K562 (cell line): Measurements from ENCODE around the gene RSAD1. TPM values are rescaled to one million over a fixed set of nuclear protein-coding genes. Genes with fewer than 3 reads are reported as not detected.

Experiments used
- ATAC-seq: fragments of 200-7000 bp; cut with Tn5 transposase; 3 replicates; pipeline ENCODE4 v1.9.1; 2020; ENCODE audit warnings: moderate library complexity
- BruUV-seq: library from RNA; stranded (reverse); fragments of 400-500 nt; replicated peaks from 2 replicates; lab custom pipeline; 2021; lab: Mats Ljungman, UMichigan
- CTCF ChIA-PET: fragments of 300-600 bp; formaldehyde crosslinking; extraction: SDS; loops from one replicate; lab custom pipeline; 2021; ENCODE audit warnings: low intra/inter-chr PET ratio; lab: Yijun Ruan, JAX
- POLR2A ChIA-PET: fragments of 300-600, 350-650 bp; sonication (Branson Sonifier 250); formaldehyde crosslinking; extraction: SDS; loops from one replicate; lab custom pipeline; 2021; ENCODE audit warnings: antibody characterized with exemption, inconsistent platforms; lab: Yijun Ruan, JAX
- DNase-seq, 4 experiments: peaks; one replicate each; pipeline versions ENCODE4 v3.0.0 to v3.0.0-alpha.2; 2011 to 2018; ENCODE audit warnings: low spot score in 3 of 4, mixed read lengths in 3 of 4; ENCODE audit errors: extremely low read depth in 1 of 4
- FAIRE-seq: peaks from 2 replicates; lab custom pipeline; 2011; peaks lifted over from hg19 to GRCh38; lab: Jason Lieb, UNC
- H2AFZ ChIP-seq: 2 replicates; pipeline ENCODE4 v1.6.0; 2011; ENCODE audit warnings: low read depth, low read length, control low read depth, inconsistent platforms
- H3K27ac ChIP-seq: fragments of 200-600 bp; 3 replicates; pipeline ENCODE4 v1.8.0; 2011; ENCODE audit warnings: low read depth, mild to moderate bottlenecking, control low read depth, inconsistent platforms, low read length, moderate library complexity, mixed read lengths; ENCODE audit errors: extremely low read depth
- H3K27me3 ChIP-seq, 2 experiments: fragments of 300-600 bp in 1 of 2; 2 replicates in 1 of 2; 3 replicates in 1 of 2; pipeline versions ENCODE4 v1.6.0 to v1.8.0; 2011; ENCODE audit warnings: inconsistent platforms in 2 of 2, low read length in 2 of 2, mild to moderate bottlenecking in 1 of 2, mixed read lengths in 1 of 2, moderate library complexity in 1 of 2; ENCODE audit not compliant: control insufficient read depth in 2 of 2, insufficient read depth in 2 of 2
- H3K36me3 ChIP-seq: fragments of 300-600 bp; 3 replicates; pipeline ENCODE4 v1.8.0; 2011; ENCODE audit warnings: mild to moderate bottlenecking, low read length, inconsistent platforms; ENCODE audit not compliant: control insufficient read depth, insufficient read depth
- H3K4me1 ChIP-seq, 2 experiments: fragments of 200-600 bp in 1 of 2; replicated peaks in 1 of 2; 2 replicates in 1 of 2; 3 replicates in 1 of 2; pipeline versions ENCODE4 v1.5.1 to v1.8.0; 2011; ENCODE audit warnings: inconsistent platforms in 2 of 2, low read length in 2 of 2, mild to moderate bottlenecking in 1 of 2, mixed read lengths in 1 of 2, moderate library complexity in 1 of 2; ENCODE audit not compliant: control insufficient read depth in 2 of 2, insufficient read depth in 2 of 2
- H3K4me2 ChIP-seq: 2 replicates; pipeline ENCODE4 v1.6.1; 2011; ENCODE audit warnings: low read length, control low read depth, inconsistent platforms, mixed read lengths; ENCODE audit not compliant: insufficient read depth
- H3K4me3 ChIP-seq: fragments of 200-600 bp; sonication (generic), shearing (Covaris generic); 2 replicates; pipeline ENCODE4 v1.5.1; 2016; ENCODE audit warnings: control low read depth, inconsistent platforms
- H3K79me2 ChIP-seq: fragments of 200-600 bp; 3 replicates; pipeline ENCODE4 v1.8.0; 2011; ENCODE audit warnings: low read length, inconsistent platforms; ENCODE audit not compliant: control insufficient read depth, insufficient read depth
- H3K9ac ChIP-seq, 2 experiments: 2 replicates each; pipeline versions ENCODE4 v1.6.0 to v1.6.1; 2011; ENCODE audit warnings: low read depth in 2 of 2, low read length in 2 of 2, control low read depth in 1 of 2, inconsistent platforms in 1 of 2, mild to moderate bottlenecking in 1 of 2, mixed read lengths in 1 of 2; ENCODE audit not compliant: insufficient read depth in 1 of 2
- H3K9me1 ChIP-seq: one replicate; pipeline ENCODE4 v1.6.0; 2011; ENCODE audit warnings: inconsistent platforms, mild to moderate bottlenecking, low read length, moderate library complexity; ENCODE audit not compliant: control insufficient read depth, insufficient read depth
- H3K9me3 ChIP-seq: replicated peaks from 2 replicates; pipeline ENCODE4 v1.5.1; 2011; ENCODE audit warnings: low read depth, low read length, inconsistent platforms; ENCODE audit not compliant: control insufficient read depth, insufficient read depth
- H4K20me1 ChIP-seq: replicated peaks from 2 replicates; pipeline ENCODE4 v1.6.1; 2011; ENCODE audit warnings: low read length, inconsistent platforms, mixed read lengths; ENCODE audit not compliant: control insufficient read depth, insufficient read depth
- ARID2 ChIP-seq: fragments of 450-650 bp; IDR thresholded peaks from 2 replicates; pipeline ENCODE4 v1.6.1; 2017; ENCODE audit warnings: antibody characterized with exemption, mild to moderate bottlenecking
- CBX2 ChIP-seq: fragments of 200-600 bp; sonication (generic); IDR thresholded peaks from one replicate; pipeline ENCODE4 v1.6.1; 2012; ENCODE audit warnings: mild to moderate bottlenecking, low read length, inconsistent platforms; ENCODE audit not compliant: insufficient read depth, poor library complexity, severe bottlenecking
- LARP7 ChIP-seq: fragments of 450-650 bp; IDR thresholded peaks from 2 replicates; pipeline ENCODE4 v1.6.1; 2016
- POLR3G ChIP-seq: IDR thresholded peaks from 2 replicates; pipeline ENCODE4 v1.6.1; 2011; ENCODE audit not compliant: insufficient read length, insufficient replicate concordance; ENCODE audit errors: extremely low read depth
- PTTG1 ChIP-seq: fragments of 450-650 bp; IDR thresholded peaks from 2 replicates; pipeline ENCODE4 v1.6.1; 2016; ENCODE audit warnings: low read depth, mild to moderate bottlenecking, missing genetic modification characterization, missing compliant biosample characterization
- ZNF699 ChIP-seq: fragments of 250-450 bp; sonication (Bioruptor Pico); IDR thresholded peaks from 2 replicates; pipeline ENCODE4 v1.8.0; 2021; ENCODE audit warnings: mild to moderate bottlenecking, moderate library complexity; ENCODE audit not compliant: insufficient replicate concordance
- WGBS: fragments of 100-300 bp; shearing (Covaris generic); methylation state at CpG from one replicate; pipeline ENCODE4 v1.1.6; 2016; ENCODE audit warnings: low coverage, mixed read lengths; ENCODE audit not compliant: insufficient coverage; ENCODE audit errors: missing lambda C conversion rate; 5-methylcytosine and 5-hydroxymethylcytosine counted together
- in situ Hi-C: fragments of 300-500 bp; cut with MboI; formaldehyde crosslinking; loops from 4 replicates; pipeline ENCODE4 v1.15.0; 2018; ENCODE audit warnings: inconsistent platforms, mixed read lengths
- intact Hi-C: fragments of 100-400 bp; cut with micrococcal nuclease; formaldehyde crosslinking; loops from 2 replicates; pipeline ENCODE4 v1.14.2; 2022
- polyA plus RNA-seq, 8 experiments: library from polyadenylated mRNA; depleted of rRNA in 4 of 8; stranded (reverse) in 5 of 8; unstranded in 3 of 8; fragments of >200 nt; fragmentation: Nextera tagmentation in 2 of 8; fragmentation: Illumina TruSeq in 1 of 8; extraction: Ambion mirVana in 2 of 8; extraction: Trizol in 1 of 8; gene quantifications; 2 replicates each; pipeline versions ENCODE4 v1.2.1 to v1.2.3, GENCODE V29; 2011 to 2014; ENCODE audit warnings: inconsistent platforms in 1 of 8, missing spikeins in 1 of 8
- total RNA-seq, 7 experiments: library from RNA; depleted of rRNA in 6 of 7; stranded (reverse); fragments of >200 nt in 6 of 7; fragmentation: Illumina TruSeq in 2 of 7; extraction: Trizol in 2 of 7; gene quantifications; 2 replicates each; pipeline versions ENCODE4 v1.2.1 to v1.2.3, GENCODE V29; 2011 to 2021; ENCODE audit warnings: low replicate concordance in 1 of 7
- TF ChIP-seq, protein P1 (sequence below): fragments of 450-650 bp; IDR thresholded peaks from 2 replicates; pipeline ENCODE4 v1.6.1; 2016; ENCODE audit warnings: mild to moderate bottlenecking, moderate library complexity
- TF ChIP-seq, protein P2 (sequence below): fragments of 200-400 bp; formaldehyde crosslinking; IDR thresholded peaks from 2 replicates; pipeline ENCODE4 v1.6.1; 2017; ENCODE audit warnings: mild to moderate bottlenecking, low read depth, low read length, moderate library complexity

The RSAD1 gene
- total and polyA plus RNA-seq, 9 of the 15 experiments (the other 6 are each of a cell fraction or from before 2014, with no cell fraction given), result 4.5 to 42.5 (median 26.8) TPM

DNA sequence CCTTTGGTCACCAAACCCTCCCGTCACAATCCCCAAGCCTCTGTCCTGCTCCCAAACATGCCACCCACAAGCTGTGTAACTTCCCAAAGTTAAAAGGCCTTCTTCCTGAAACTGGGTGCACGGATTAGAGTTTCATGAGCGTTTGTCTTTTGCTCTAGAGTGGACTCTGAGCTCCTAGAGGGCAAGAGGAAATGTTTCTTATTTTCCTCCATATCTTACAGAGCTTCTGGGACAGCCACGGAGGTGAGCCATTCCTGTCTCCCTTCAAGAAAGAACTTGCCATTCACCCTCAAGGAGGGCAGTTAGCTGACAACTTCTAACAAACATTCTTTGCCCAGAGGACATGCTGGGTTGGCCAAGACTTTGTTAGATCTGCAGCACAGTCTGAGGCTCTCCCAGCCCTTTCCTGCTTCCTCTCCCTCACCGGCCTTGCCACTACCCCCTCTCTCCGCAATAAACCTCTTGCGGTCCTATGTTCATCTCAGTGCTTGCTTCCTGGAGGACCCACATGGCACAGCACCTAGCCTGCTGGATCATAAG, 27.0 kb downstream of the RSAD1 start:
- Histone ChIP-seq H3K36me3 (no peaks in the 10 kb centered on the region), H3K4me2 (no peak overlapping the region), H3K9me3 (no peaks in the 10 kb centered on the region), H3K4me3 (no peak overlapping the region), H4K20me1 (0 out of 2 replicates have a peak, but pooled peaks cover 3% of the 10 kb centered on the region), H3K27me3 (peaks cover 27 to 58% of the 10 kb centered on the region in 2 experiments), H3K79me2 (no peaks in the 10 kb centered on the region), H3K4me1 (peaks cover 0 to 9% of the 10 kb centered on the region in 2 experiments; a peak in 1 of 5 replicates), H3K27ac (no peak overlapping the region), H3K9me1 (no peaks in the 10 kb centered on the region), H3K9ac (peak overlapping the region in 1 of 2 experiments; percentile 15; a peak in 1 of 4 replicates), H2AFZ (no peak overlapping the region)
- WGBS, result 10% methylated on average over 7 of the region's 7 CpGs
- in situ Hi-C loops, result no loop called here
- intact Hi-C loops, result no loop called here
- BruUV-seq, result no TSS peak
- ChIA-PET CTCF (no interaction called here), POLR2A (interaction anchor here (0.7 to 1.7 kb wide), 4 partner anchors 10 to 493 kb away, joined by 3 to 4 read pairs (median 3); no protein-coding TSS in a partner anchor)
- FAIRE-seq (no peak), DNase-seq (no peak), ATAC-seq (no peak; the same call in 2 of the 3 replicates)
- TF ChIP-seq, protein P1, sequence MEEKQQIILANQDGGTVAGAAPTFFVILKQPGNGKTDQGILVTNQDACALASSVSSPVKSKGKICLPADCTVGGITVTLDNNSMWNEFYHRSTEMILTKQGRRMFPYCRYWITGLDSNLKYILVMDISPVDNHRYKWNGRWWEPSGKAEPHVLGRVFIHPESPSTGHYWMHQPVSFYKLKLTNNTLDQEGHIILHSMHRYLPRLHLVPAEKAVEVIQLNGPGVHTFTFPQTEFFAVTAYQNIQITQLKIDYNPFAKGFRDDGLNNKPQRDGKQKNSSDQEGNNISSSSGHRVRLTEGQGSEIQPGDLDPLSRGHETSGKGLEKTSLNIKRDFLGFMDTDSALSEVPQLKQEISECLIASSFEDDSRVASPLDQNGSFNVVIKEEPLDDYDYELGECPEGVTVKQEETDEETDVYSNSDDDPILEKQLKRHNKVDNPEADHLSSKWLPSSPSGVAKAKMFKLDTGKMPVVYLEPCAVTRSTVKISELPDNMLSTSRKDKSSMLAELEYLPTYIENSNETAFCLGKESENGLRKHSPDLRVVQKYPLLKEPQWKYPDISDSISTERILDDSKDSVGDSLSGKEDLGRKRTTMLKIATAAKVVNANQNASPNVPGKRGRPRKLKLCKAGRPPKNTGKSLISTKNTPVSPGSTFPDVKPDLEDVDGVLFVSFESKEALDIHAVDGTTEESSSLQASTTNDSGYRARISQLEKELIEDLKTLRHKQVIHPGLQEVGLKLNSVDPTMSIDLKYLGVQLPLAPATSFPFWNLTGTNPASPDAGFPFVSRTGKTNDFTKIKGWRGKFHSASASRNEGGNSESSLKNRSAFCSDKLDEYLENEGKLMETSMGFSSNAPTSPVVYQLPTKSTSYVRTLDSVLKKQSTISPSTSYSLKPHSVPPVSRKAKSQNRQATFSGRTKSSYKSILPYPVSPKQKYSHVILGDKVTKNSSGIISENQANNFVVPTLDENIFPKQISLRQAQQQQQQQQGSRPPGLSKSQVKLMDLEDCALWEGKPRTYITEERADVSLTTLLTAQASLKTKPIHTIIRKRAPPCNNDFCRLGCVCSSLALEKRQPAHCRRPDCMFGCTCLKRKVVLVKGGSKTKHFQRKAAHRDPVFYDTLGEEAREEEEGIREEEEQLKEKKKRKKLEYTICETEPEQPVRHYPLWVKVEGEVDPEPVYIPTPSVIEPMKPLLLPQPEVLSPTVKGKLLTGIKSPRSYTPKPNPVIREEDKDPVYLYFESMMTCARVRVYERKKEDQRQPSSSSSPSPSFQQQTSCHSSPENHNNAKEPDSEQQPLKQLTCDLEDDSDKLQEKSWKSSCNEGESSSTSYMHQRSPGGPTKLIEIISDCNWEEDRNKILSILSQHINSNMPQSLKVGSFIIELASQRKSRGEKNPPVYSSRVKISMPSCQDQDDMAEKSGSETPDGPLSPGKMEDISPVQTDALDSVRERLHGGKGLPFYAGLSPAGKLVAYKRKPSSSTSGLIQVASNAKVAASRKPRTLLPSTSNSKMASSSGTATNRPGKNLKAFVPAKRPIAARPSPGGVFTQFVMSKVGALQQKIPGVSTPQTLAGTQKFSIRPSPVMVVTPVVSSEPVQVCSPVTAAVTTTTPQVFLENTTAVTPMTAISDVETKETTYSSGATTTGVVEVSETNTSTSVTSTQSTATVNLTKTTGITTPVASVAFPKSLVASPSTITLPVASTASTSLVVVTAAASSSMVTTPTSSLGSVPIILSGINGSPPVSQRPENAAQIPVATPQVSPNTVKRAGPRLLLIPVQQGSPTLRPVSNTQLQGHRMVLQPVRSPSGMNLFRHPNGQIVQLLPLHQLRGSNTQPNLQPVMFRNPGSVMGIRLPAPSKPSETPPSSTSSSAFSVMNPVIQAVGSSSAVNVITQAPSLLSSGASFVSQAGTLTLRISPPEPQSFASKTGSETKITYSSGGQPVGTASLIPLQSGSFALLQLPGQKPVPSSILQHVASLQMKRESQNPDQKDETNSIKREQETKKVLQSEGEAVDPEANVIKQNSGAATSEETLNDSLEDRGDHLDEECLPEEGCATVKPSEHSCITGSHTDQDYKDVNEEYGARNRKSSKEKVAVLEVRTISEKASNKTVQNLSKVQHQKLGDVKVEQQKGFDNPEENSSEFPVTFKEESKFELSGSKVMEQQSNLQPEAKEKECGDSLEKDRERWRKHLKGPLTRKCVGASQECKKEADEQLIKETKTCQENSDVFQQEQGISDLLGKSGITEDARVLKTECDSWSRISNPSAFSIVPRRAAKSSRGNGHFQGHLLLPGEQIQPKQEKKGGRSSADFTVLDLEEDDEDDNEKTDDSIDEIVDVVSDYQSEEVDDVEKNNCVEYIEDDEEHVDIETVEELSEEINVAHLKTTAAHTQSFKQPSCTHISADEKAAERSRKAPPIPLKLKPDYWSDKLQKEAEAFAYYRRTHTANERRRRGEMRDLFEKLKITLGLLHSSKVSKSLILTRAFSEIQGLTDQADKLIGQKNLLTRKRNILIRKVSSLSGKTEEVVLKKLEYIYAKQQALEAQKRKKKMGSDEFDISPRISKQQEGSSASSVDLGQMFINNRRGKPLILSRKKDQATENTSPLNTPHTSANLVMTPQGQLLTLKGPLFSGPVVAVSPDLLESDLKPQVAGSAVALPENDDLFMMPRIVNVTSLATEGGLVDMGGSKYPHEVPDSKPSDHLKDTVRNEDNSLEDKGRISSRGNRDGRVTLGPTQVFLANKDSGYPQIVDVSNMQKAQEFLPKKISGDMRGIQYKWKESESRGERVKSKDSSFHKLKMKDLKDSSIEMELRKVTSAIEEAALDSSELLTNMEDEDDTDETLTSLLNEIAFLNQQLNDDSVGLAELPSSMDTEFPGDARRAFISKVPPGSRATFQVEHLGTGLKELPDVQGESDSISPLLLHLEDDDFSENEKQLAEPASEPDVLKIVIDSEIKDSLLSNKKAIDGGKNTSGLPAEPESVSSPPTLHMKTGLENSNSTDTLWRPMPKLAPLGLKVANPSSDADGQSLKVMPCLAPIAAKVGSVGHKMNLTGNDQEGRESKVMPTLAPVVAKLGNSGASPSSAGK, result no peak
- TF ChIP-seq, protein P2, sequence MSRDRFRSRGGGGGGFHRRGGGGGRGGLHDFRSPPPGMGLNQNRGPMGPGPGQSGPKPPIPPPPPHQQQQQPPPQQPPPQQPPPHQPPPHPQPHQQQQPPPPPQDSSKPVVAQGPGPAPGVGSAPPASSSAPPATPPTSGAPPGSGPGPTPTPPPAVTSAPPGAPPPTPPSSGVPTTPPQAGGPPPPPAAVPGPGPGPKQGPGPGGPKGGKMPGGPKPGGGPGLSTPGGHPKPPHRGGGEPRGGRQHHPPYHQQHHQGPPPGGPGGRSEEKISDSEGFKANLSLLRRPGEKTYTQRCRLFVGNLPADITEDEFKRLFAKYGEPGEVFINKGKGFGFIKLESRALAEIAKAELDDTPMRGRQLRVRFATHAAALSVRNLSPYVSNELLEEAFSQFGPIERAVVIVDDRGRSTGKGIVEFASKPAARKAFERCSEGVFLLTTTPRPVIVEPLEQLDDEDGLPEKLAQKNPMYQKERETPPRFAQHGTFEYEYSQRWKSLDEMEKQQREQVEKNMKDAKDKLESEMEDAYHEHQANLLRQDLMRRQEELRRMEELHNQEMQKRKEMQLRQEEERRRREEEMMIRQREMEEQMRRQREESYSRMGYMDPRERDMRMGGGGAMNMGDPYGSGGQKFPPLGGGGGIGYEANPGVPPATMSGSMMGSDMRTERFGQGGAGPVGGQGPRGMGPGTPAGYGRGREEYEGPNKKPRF, result no peak
- TF ChIP-seq ZNF699 (CRISPR knock-in tag) (no peak), LARP7 (no peak), CBX2 (no peak), PTTG1 (no peak), POLR3G (no peak), ARID2 (no peak)
